ENCODE measurements around the gene SRCAP.
"Not testable (repeated sequence)": the region's sequence is repeated elsewhere in the genome, so short reads cannot be mapped to it uniquely, and the experiment has no call there.

The SRCAP gene

DNA sequence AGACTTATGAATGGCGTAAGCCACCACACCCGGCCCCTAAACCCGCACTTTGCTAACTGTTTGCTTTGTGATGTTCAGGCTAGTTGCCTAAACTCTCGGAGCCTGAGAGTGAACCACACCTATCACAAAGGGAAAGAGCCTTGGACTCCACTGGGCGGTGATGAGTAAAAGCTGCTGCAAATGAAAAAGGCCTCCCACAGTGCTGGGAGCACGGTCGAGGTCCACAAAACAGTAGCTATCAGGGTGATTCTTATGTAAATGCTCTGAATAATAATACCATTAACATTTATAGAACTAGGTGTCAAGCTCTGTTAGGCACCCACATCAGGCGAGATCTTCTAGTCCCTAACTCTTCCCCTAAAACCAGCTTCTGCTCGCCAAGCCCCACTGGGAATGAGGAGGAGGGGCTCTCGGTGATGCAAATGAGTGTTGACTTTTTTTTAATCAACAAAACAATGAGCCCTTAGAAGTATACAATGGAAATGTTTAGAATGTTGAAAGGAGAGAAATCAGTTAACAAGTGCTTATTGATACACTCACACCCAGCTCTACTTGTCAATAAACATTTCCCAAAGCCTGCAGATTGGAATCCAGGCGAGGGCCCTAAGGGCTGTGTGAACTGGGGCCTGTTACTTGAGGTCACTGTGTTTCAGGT, 20.9 kb upstream of the SRCAP start:
- Histone ChIP-seq H3K36me3 (no peaks in the 10 kb centered on the region), H3K27me3 (no peaks in the 10 kb centered on the region), H3K9ac (no peak overlapping the region), H3K9me3 (no peaks in the 10 kb centered on the region; the same call in 1 of the 2 replicates), H4K20me1 (no peaks in the 10 kb centered on the region), H3K4me1 (peaks cover 28% of the 10 kb centered on the region), H3K4me3 (no peak overlapping the region), H3K27ac (no peak overlapping the region), H3K4me2 (peak overlapping the region; percentile 27)
- TF ChIP-seq Cebpa-rat (IDR thresholded peaks at IDR 0.05), result no peak

DNA sequence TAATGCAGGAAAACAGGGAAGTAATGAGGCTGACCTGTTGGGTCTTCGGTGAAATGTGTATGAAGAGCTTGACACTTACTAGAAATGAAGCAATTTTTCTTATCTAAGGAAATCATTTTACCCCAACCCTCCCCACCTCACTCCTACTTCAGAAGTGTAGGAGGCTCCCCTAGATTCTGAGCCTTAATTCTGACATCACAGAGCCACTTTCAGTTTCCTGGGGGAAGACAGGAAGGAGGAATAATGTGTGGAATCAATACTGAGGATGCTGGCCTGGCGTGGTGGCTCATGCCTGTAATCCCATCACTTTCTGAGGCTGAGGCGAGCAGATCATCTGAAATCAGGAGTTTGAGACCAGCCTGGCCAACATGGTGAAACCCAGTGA, 20.4 kb upstream of the SRCAP start:
- Histone ChIP-seq H3K36me3 (no peaks in the 10 kb centered on the region), H4K20me1 (no peaks in the 10 kb centered on the region), H3K4me2 (no peak overlapping the region), H3K4me3 (no peak overlapping the region), H3K27me3 (no peaks in the 10 kb centered on the region), H3K4me1 (peaks cover 28% of the 10 kb centered on the region), H3K27ac (no peak overlapping the region), H3K9ac (no peak overlapping the region), H3K9me3 (no peaks in the 10 kb centered on the region; the same call in 1 of the 2 replicates)
- TF ChIP-seq Cebpa-rat (IDR thresholded peaks at IDR 0.05), result no peak

DNA sequence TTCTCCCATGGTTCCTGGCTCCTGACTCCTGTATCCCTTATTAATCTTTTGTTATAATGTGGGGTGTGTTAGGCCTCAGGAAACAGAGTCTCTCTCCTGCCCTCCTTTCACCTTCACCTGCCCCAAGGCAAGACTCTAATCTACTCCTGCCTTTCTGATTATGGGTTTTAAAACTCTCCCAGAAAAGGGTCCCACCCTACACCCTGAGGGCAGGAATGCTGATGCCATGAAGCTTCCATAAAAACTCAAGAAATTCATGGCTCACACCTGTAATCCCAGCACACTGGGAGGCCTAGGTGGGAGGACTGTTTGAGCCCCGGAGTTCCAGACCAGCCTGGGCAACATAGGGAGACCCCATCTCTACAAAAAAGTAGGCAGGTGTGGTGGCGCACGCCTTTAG, 18.6 kb upstream of the SRCAP start:
- Histone ChIP-seq H3K36me3 (no peaks in the 10 kb centered on the region), H3K9ac (no peak overlapping the region), H3K4me2 (no peak overlapping the region), H3K27ac (no peak overlapping the region), H3K4me3 (no peak overlapping the region), H4K20me1 (no peaks in the 10 kb centered on the region), H3K9me3 (no peaks in the 10 kb centered on the region; the same call in 1 of the 2 replicates), H3K27me3 (no peaks in the 10 kb centered on the region), H3K4me1 (peaks cover 28% of the 10 kb centered on the region)
- TF ChIP-seq Cebpa-rat (IDR thresholded peaks at IDR 0.05), result no peak

DNA sequence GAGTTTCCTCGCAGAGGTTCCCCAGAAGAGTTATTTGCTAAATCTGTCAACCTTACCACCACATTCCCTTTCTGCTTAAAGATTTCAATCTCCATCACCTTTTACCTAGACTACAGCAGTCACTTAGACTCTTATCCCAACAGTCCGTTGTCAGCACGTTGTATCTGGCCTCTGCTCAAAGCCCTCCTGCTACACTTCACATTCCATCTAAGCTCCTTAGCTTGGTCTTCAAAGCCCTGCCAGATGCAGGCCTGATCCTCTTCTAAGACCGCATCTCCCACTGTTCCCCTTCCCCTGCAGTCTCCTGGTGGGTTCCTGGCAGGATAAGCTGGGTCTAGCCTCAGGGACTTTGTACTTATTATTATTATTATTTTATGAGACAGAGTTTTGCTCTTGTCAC, 10.3 kb upstream of the SRCAP start:
- Histone ChIP-seq H3K4me1 (peaks cover 21% of the 10 kb centered on the region), H3K27me3 (no peaks in the 10 kb centered on the region), H3K9ac (peak overlapping the region; percentile 21; the same call in 1 of the 2 replicates), H3K4me2 (peak overlapping the region; percentile 48), H3K4me3 (no peak overlapping the region), H3K27ac (peak overlapping the region; percentile 38; the same call in 1 of the 2 replicates), H4K20me1 (no peaks in the 10 kb centered on the region), H3K9me3 (no peaks in the 10 kb centered on the region), H3K36me3 (no peaks in the 10 kb centered on the region)
- no peak for TF ChIP-seq Cebpa-rat (IDR thresholded peaks at IDR 0.05)

DNA sequence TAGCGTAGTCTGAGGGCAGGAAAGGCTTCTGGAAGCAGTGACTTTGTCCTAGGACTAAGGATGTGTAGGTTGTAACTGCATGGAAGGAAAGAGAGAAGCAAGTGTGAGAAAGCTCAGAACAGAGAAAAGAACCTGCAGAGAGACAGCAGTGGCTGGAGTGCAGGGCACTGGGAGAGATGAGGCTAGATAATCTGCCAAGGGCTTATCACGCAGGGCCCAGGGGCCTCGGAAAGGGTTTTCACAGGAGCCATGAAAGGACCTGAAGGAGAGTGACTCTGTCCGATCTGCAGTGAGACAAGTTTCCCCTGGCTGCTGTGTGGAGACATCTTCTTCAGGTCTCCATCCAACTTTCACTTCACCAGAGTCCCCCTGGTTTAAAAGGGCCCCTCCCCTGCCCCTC, 7.1 kb upstream of the SRCAP start:
- Histone ChIP-seq H3K4me3 (no peak overlapping the region), H3K36me3 (no peaks in the 10 kb centered on the region), H3K4me1 (peaks cover 48% of the 10 kb centered on the region), H3K4me2 (no peak overlapping the region), H3K9me3 (no peaks in the 10 kb centered on the region), H3K27ac (no peak overlapping the region), H4K20me1 (no peaks in the 10 kb centered on the region), H3K9ac (no peak overlapping the region), H3K27me3 (no peaks in the 10 kb centered on the region)
- TF ChIP-seq Cebpa-rat (IDR thresholded peaks at IDR 0.05), result no peak

DNA sequence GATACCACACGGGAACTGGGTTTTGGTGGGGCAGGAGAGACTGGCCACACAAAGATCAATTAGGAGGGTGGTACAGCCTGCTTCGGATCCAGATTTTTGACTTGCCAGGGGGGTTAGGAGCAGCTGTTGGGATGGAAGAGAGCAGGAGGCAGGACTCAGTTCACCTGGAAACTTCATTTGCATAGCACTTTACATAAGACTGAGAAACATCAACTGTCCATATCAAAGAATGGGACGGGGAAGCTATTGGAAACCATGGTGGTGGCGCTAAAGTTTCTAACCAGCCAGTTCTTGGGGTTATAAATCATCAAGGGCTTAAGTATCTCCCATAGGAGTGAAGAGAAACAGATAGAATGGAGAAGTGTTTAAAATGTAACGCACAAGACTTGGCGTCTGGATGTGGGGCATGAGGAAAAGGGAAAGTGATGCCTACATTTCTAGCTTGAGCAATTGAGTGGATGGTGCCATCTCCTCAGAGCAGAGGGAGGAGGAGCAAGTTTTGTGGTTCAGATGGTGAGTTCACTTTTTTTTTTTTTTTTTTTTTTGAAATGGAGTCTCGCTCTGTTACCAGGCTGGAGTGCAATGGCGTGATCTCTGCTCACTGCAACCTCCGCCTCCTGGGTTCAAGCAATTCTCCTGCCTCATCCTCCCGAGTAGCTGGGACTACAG, 6.4 kb upstream of the SRCAP start:
- no peaks in the 10 kb centered on the region for H3K9me3 ChIP-seq
- no peak overlapping the region for H3K27ac ChIP-seq
- no peaks in the 10 kb centered on the region for H4K20me1 ChIP-seq
- no peaks in the 10 kb centered on the region for H3K27me3 ChIP-seq
- no peaks in the 10 kb centered on the region for H3K36me3 ChIP-seq
- H3K4me3 ChIP-seq, result no peak overlapping the region
- no peak overlapping the region for H3K4me2 ChIP-seq
- H3K9ac ChIP-seq, result no peak overlapping the region
- TF ChIP-seq Cebpa-rat (IDR thresholded peaks at IDR 0.05), result no peak
- H3K4me1 ChIP-seq, result peaks cover 54% of the 10 kb centered on the region

DNA sequence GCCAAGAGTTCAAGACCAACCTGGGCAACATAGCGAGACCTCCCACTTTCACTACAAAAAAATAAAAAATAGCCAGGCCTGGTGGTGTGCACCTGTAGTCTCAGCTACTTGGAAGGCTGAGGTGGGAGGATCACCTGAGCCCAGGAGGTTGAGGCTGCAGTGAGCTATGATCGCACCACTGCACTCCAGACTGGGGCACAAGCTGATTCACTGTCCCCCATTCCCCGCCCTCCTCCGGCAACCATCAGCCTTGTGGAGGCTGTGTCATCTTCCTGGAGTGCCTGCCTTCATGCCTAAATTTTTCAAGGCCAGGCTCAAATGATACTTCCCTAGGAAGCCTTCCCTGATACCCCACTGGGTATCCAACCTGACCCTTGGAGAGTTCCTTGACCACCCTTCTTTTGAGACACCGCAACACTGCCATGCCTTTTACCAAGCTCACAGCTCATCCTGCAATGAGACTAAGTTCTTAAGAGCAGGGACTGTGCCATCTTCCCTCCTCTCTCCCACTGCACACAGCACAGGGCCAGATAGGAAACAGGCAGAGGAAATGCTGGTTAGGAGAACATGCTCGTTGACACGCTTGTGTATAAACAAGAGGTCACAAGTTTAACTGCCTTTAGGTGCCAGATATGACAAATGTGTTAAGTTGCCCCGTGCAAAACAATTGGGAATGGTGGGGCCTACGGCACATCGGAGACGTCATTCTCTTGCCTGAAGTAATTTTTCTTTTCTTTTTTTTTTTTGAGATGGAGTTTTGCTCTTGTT, 3.9 kb upstream of the SRCAP start:
- Histone ChIP-seq H3K27me3 (no peaks in the 10 kb centered on the region), H4K20me1 (peaks cover 12% of the 10 kb centered on the region), H3K9ac (peak overlapping the region; percentile 32; the same call in 1 of the 2 replicates), H3K4me1 (peaks cover 57% of the 10 kb centered on the region), H3K4me2 (peak overlapping the region; percentile 62), H3K9me3 (no peaks in the 10 kb centered on the region), H3K36me3 (peaks cover 5% of the 10 kb centered on the region), H3K4me3 (no peak overlapping the region), H3K27ac (peak overlapping the region; percentile 71)
- no peak for TF ChIP-seq Cebpa-rat (IDR thresholded peaks at IDR 0.05)

DNA sequence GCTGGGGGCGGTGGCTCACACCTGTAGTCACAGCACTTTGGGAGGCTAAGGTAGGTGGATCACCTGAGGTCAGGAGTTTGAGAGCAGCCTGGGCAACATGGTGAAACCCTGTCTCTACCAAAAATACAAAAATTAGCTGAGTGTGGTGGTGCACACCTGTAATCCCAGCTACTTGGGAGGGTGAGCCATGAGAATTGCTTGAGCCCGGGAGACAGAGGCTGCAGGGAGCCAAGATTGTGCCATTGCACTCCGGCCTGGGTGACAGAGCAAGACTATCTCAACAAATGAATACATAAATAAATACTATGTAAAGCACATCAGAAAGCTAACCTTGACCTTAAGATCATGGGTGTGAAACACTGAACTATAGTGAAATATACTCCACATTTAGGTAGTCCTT, 2.3 kb upstream of the SRCAP start:
- H3K4me2 ChIP-seq, H3K27ac ChIP-seq, H3K4me3 ChIP-seq, H3K9me3 ChIP-seq, H3K9ac ChIP-seq, H3K27me3 ChIP-seq: not testable (repeated sequence)
- peaks cover 20% of the 10 kb centered on the region for H3K36me3 ChIP-seq
- peaks cover 66% of the 10 kb centered on the region for H3K4me1 ChIP-seq
- H4K20me1 ChIP-seq, result peaks cover 27% of the 10 kb centered on the region

DNA sequence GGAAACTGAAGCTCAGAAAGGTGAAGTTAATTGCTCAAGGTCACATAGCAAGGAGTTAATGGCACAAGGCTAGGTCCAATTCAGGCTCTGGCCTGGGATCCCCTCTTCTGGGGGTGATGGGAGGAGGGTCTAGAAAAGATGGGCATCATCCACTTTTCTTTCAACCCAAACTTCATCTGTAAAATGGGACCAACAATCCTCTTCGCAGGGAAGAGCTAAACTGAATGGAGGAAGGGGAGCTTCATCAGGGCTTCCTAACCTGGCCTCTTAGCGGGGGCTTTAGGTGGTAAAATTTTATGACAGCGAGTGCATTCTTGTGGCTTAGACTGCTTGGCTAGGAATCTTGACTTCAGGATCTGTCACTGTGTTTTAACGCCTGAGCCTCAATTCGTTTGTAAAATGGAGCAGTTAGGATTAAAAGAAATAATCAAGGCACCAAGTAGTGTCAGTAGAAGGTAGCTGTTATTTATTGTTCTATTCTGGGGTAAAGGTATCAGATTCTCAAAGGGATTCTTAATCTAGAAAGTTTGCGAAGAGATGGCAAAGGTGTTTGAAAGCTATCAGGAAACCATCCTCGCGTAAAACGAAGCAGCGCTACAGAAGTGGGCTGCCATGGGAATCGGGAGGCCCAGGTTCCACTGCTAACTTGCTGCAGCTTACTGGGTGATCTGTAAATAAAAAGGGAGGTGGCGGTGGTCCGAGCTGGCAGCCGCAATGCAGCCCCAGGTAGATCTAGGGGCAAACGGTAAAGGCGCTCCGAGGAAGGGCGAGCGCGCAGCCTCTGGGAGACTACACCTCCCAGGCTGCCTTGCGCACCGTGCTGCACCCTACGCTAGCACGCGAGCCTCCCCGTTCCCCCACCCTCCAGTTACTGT, 1.5 kb upstream of the SRCAP start:
- no peak for TF ChIP-seq Cebpa-rat (IDR thresholded peaks at IDR 0.05)
- peak overlapping the region; percentile 92 for H3K4me2 ChIP-seq
- peak overlapping the region; percentile 100 for H3K27ac ChIP-seq
- peak overlapping the region; percentile 100 for H3K9ac ChIP-seq
- peaks cover 33% of the 10 kb centered on the region for H4K20me1 ChIP-seq
- H3K4me1 ChIP-seq, result peaks cover 66% of the 10 kb centered on the region
- H3K4me3 ChIP-seq, result peak overlapping the region; percentile 98
- H3K36me3 ChIP-seq, result peaks cover 27% of the 10 kb centered on the region
- no peaks in the 10 kb centered on the region for H3K27me3 ChIP-seq
- H3K9me3 ChIP-seq, result no peaks in the 10 kb centered on the region

All from BLaER1 (cell line).